Posterior cingulate gyrus (tissue), 11 donors: ENCODE measurements around the gene CIT.

Source experiments
- DNase-seq, 10 donors: peaks; one replicate each; pipeline versions ENCODE4 v3.0.0 to v3.0.0-alpha.2; 2020 to 2021; ENCODE audit warnings: mixed read lengths in 3 of 10
- intact Hi-C: fragments of 100-400 bp; cut with DNase I; formaldehyde crosslinking; loops from one replicate; pipeline ENCODE4 v1.15.1; 2023

CIT gene

DNA sequence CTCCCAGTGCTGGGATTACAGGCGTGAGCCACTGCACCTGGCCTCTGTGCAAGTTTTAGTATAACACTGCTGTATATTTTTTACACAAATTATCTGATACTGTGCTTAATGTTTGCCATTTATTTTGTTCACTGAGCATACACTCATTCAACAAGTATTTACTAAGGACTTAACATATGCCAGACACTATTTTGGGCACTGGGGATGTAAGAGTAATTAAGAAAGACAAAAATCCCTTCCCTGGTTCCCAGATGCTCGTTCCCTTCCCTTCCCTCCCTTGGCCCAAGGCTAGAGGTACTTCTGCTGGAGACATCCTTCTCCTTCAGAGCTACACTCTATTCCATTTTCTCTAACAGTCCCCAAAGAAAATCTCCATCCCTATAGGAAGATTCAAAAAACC, 12.5 kb downstream of the CIT start:
- intact Hi-C loops, result no loop called here
- DNase-seq, result no peak

DNA sequence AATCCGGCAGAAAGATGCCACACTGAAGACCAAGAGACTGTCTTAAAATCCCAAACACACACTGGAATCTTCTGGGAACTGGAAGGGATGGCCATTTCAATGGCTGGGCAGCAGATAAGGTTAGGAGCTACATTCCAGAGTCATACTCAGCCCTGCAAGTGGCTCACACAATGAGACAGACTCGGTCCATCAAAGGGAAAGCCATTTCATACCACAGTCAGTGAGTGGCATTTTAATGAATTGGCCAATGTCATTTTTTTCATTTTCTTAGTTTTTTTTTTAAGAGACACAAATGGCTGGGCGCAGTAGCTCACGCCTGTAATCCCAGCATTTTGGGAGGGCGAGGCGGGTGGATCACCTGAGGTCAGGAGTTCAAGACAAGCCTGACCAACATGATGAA, 17.9 kb downstream of the CIT start:
- DNase-seq, result no peak
- intact Hi-C loops, result no loop called here

DNA sequence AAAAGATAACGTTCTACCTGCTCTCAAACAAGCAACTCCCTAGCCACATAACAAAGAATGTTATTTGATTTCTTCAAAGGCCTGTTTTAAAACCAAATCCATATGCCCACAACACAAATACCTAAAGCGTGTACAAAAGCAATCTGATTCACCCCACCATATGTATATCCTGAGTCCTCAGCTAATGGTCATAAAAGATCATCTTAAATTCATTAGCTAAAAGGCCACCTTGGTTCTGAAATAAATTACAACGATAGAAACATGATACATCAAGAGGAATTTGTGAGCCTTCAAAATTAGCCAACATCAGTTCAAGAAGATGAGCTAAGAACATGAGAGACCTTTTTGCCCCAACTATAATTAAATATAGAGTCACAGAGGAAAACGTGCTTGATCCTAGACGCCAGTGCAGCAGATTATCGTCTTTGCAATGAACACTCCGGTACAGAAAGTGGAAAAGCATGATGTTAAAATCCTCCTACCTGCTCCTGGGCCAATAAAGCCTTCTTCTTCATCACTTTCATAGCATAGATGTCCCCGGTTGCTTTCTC, 20.0 kb downstream of the CIT start:
- intact Hi-C loops, result no loop called here

GRCh38 chr12:119850330-119850729, 26.8 kb downstream of the CIT start:
- intact Hi-C loops, result no loop called here
- DNase-seq, result no peak

More for the DNA sequence above, 20.0 kb downstream of the CIT start:
- DNase-seq, result no peak

DNA sequence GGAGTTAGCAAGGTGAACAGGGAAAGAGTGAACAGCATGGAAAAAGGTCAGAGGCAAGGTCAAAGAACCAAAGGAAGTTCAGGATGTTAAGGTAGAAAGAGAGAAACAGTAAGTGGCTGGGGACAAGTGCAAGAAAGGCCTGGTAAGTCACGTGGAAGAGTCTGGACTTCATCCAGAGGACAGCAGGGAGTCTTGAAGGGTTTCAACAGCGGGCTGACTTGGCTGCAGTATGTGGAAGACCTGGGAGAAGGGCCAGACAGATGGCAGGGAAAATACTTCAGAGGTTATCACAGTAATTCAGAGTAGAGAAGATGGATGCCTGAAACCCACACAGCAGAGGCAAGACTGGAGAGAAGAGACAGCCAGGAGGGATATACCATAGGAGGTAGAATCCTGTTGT, 34.0 kb downstream of the CIT start:
- intact Hi-C loops, result no loop called here
- no peak for DNase-seq

DNA sequence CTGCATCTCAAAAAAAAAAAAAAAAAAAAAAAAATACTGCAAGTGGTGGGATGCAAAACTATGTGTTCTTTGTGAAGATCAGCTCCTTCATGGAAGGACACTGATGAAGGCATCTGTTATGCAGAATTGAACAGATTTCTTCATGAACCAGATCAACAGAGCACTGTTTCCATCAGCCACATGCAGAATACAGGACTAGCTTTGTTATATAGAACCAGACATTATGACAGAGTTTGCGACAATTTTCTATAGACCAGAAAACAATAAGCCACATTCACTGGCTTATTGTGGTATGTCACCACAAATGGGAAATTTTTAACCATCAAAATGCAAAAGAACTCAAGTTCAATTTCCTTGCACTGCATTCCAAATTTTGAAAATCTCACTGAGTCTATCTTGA, 34.7 kb downstream of the CIT start:
- intact Hi-C loops, result no loop called here
- no peak for DNase-seq

DNA sequence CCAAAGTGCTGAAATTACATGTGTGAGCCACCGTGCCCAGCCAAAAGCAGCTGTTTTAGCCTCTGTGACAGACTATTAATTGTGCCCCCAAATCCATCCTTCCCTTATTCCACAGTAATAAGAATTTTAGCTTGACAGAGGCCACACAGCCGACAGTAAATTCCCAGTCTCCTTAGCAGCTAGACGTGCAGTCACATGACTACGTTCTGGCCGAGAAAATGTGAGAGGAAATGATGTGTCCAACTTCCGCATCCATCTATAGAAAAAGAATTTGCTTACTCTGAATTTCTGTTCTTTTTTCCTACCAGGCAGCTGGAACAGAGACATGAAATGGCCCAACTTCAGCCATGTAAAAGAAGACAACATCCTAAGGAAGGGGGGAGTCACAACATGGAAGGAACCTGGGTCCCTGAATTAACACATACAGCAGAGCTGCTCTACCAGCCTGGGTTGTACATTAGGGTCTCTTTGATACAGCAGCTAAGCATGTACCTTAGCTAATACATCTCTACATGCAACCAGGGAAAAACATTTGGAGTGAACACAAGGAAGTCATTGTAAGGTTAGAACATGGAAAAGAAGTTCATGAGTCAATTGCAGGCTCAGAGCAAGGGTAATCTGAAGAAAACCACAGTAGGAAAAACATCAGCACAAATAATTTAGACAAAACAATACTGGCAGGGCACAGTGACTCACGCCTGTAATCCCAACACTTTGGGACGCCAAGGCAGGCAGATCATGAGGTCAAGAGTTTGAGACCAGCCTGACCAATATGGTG, 35.5 kb downstream of the CIT start:
- intact Hi-C loops, result no loop called here
- no peak for DNase-seq

DNA sequence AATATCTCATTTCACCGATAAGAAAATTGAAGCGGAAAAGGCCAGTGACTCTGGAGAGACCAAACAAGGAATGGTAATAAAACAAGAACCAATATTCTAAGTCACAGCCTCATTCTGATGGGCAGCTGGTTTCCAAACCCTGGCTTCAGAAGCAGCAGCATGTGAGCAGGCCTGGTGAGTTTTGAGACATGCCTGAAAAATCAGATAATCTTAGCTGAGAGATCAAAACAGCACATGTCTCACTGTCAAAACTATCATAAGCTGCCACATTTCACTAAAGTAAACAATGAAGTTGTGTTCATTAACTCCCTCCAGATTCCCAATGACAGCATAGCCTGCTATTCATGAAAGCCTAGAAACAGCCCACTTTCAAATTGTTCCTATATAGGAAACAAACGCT, 36.5 kb downstream of the CIT start:
- intact Hi-C loops, result no loop called here
- DNase-seq, result no peak

DNA sequence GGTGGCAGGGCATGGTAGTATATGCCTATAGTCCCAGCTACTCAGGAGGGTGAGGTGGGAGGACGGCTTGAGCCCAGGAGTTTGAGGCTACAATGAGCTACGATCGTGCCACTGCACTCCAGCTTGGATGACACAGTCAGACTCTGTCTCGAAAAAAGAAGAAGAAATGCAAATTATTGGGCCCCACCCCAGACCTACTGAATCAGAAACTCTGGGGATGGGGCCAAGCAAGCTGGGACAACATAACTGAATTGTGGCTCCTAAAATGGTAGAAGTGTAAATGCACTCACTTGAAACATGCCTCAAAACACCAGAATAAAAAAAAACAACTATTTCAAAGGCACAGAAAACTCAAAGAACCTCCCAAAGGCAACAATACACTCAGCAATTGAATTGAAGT, 37.0 kb downstream of the CIT start:
- no peak for DNase-seq
- intact Hi-C loops, result no loop called here

GRCh38 chr12:119838826-119839600, 38.1 kb downstream of the CIT start:
- DNase-seq, result no peak
- intact Hi-C loops, result no loop called here

- intact Hi-C loops, result no loop called here
- DNase-seq, result no peak
Measured at GRCh38 chr12:119836781-119837180, 40.3 kb downstream of the CIT start.

GRCh38 chr12:119835068-119835467, 42.1 kb downstream of the CIT start:
- intact Hi-C loops, result no loop called here
- DNase-seq, result no peak

DNA sequence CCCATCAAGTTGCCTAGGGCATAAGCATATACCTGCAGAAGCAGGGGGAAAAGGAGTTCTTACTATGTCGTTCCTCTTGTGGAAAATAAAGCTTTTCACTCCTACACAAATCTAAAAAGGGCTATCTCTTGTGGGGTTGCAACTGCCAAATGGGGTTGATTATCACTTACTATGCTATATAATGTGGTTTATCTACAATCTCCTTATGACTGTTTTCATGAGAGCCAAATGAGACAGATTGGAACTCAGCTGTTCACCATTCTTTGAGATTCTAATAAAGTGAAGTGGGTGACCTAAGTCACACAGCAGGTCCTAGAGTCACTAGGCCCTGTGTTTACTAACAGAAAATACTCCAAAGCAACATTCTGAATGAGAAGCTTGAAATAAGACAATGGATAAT, 47.7 kb downstream of the CIT start:
- intact Hi-C loops, result no loop called here
- DNase-seq, result no peak

- DNase-seq, result no peak
- intact Hi-C loops, result no loop called here
Measured at GRCh38 chr12:119828300-119828699, 48.8 kb downstream of the CIT start.

DNA sequence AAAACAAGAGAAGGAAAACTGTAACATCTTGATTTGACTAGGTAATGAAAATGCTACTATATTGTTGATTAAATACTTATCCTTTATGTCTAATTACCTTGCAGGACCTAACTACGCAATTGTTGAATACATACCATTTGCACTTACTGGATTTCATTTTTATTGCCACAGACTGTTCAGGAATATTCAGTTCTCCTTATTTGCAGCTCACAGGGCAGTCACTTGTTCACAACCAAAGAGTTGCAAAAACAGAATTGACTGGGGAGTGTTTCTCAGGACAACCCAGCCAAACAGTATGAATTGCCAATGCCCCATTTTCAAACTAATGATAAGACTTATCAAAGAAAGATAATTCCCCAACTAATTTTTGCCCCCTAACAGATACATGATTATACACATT, 49.4 kb downstream of the CIT start:
- intact Hi-C loops, result no loop called here
- no peak for DNase-seq

DNA sequence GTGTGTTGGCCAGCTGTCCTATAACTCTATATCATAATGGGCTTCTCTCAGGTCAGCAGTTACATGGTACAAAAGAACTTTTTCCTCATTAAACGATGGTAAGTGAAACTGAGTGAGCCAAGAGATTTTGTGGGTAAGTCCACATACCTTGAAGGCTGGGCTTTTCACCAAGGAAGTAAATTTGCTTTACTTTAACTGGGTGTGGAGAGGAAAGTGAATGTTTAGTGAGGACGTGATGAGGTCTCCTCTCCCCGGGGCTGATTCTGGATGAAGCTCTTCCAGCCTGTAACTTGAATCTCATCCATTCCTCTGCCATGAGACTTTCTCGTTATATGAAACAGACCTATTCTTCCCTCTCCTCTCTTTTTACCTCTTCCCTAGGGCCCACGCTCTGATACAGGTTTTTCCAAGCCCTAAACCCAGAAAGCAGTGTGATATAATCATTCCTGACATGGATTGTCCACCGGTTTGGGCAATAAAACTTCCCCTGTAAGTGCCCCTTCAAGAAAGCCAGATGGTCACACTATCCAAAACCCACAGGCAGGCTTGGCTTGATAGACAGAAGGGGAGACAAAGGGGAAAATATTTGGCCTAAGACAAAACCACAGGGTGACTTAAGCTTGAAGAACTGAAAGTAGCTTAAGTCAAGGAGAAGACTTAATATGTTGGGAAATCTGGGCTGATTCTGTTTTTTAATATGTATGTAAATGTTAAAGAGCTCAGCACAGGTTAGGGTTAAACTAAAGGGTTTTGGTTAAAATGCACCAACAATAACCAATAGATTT, 50.3 kb downstream of the CIT start:
- DNase-seq, result no peak
- intact Hi-C loops, result no loop called here

DNA sequence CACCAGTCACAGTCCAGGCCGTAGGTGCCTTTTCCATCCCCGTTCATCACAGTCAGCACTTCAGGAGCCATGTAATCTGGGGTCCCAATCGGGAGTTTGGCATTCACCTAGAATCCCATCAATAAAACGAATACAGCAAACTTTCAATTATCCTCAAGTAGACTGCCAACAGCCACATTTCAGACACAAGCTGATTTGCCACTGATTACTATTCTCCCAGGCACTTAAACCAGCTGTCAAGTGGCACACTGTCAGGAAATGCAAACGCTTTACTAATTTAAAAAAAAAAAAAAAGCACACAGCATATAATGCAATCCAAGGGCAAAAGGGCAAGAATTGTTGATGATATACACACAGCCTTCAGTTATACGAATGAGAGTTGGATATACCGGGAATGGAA, 51.9 kb downstream of the CIT start:
- intact Hi-C loops, result no loop called here
- DNase-seq, result no peak

DNA sequence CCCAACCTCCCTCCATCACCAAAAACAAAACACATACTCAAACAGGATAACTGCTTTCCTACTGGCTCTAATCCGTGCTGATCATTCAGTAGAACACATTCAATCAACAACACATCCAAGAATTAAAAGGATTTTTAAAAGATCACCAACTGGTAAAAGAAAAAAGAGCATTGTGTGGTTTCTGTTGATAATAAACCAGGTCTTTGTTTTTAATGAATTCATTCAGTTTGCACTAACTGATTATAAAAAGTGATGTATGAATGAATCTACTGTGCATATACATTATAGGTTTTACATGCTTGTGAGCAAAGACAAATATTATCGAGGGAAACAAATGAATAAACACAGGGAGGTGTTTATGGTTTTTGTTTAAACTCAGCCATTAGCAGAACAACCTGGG, 55.1 kb downstream of the CIT start:
- intact Hi-C loops, result no loop called here
- DNase-seq, result no peak

DNA sequence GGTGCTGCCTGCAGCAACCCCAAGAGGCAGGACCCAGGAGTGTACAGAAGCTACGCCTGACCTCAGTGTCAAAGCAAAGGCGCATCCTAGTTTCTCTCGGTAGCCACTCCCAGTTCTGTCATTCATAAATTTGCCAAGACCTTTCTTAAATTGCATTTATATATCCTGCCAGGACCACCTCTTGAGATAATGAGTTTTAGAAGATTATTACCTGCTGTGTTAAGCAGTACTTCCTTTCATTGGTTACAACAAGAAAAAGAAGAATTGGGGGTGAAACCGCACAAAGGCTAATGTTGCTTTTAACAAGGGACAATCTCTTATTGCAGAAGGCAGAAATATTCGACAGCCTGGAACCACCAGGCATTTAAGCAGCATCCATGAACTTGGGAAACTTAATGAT, 57.8 kb downstream of the CIT start:
- DNase-seq, result no peak
- intact Hi-C loops, result no loop called here

- DNase-seq, result no peak
- intact Hi-C loops, result no loop called here
Measured at GRCh38 chr12:119817546-119818343, 59.4 kb downstream of the CIT start.
